Activated naive CD4-positive, alpha-beta T cell treated with anti-CD3 and anti-CD28 coated beads, Interleukin-2, amount 10 ng/mL, durations not matched to agents 7 days and 5 days (primary cell): ENCODE measurements around the gene TBC1D22A.

ENCODE experiments used
- CTCF ChIA-PET: fragments of 350-600 bp; sonication (Branson Sonifier 250); formaldehyde crosslinking; loops from one replicate; lab custom pipeline; 2021; ENCODE audit warnings: antibody characterized with exemption; lab: Charles Lee
- DNase-seq: peaks from one replicate; pipeline ENCODE4 v3.0.0-alpha.2; 2020
- H3K27ac Mint-ChIP-seq: one replicate; pipeline ENCODE4 v1.8.0; 2021; ENCODE audit warnings: mild to moderate bottlenecking, moderate library complexity, mixed read lengths
- H3K27me3 Mint-ChIP-seq: one replicate; pipeline ENCODE4 v1.8.0; 2021; ENCODE audit warnings: mild to moderate bottlenecking, mixed read lengths
- H3K36me3 Mint-ChIP-seq: one replicate; pipeline ENCODE4 v1.8.0; 2021; ENCODE audit warnings: mixed read lengths
- H3K4me1 Mint-ChIP-seq: one replicate; pipeline ENCODE4 v1.8.0; 2021; ENCODE audit warnings: mixed read lengths
- H3K4me3 Mint-ChIP-seq: one replicate; pipeline ENCODE4 v1.8.0; 2021; ENCODE audit warnings: mild to moderate bottlenecking, moderate library complexity, mixed read lengths
- H3K9me3 Mint-ChIP-seq: one replicate; pipeline ENCODE4 v1.8.0; 2021; ENCODE audit warnings: mixed read lengths

TBC1D22A gene

GRCh38 chr22:47192651-47193437 is 430.4 kb downstream of the TBC1D22A start:
- Mint-ChIP-seq H3K36me3 (no peaks in the 10 kb centered on the region), H3K27me3 (no peaks in the 10 kb centered on the region), H3K27ac (no peak overlapping the region), H3K9me3 (no peaks in the 10 kb centered on the region), H3K4me3 (no peak overlapping the region), H3K4me1 (no peaks in the 10 kb centered on the region)
- CTCF ChIA-PET = no interaction called here
- no peak for DNase-seq

GRCh38 chr22:47193606-47194329 is 431.3 kb downstream of the TBC1D22A start:
- no peak for DNase-seq
- Mint-ChIP-seq H3K4me1 (no peaks in the 10 kb centered on the region), H3K4me3 (no peak overlapping the region), H3K36me3 (no peaks in the 10 kb centered on the region), H3K9me3 (no peaks in the 10 kb centered on the region), H3K27me3 (no peaks in the 10 kb centered on the region), H3K27ac (no peak overlapping the region)
- CTCF ChIA-PET = no interaction called here

GRCh38 chr22:47194476-47195155 is 432.2 kb downstream of the TBC1D22A start:
- no peaks in the 10 kb centered on the region for H3K9me3 Mint-ChIP-seq
- CTCF ChIA-PET = interaction anchor here (1.4 kb wide), 1 partner anchor 19 kb away, joined by 3 read pairs; no protein-coding TSS in a partner anchor
- H3K27me3 Mint-ChIP-seq = no peaks in the 10 kb centered on the region
- no peaks in the 10 kb centered on the region for H3K4me1 Mint-ChIP-seq
- no peak overlapping the region for H3K27ac Mint-ChIP-seq
- no peaks in the 10 kb centered on the region for H3K36me3 Mint-ChIP-seq
- H3K4me3 Mint-ChIP-seq = no peak overlapping the region
- no peak for DNase-seq

- Mint-ChIP-seq H3K4me1 (no peaks in the 10 kb centered on the region), H3K27ac (no peak overlapping the region), H3K4me3 (no peak overlapping the region), H3K36me3 (no peaks in the 10 kb centered on the region), H3K27me3 (no peaks in the 10 kb centered on the region), H3K9me3 (no peaks in the 10 kb centered on the region)
- no peak for DNase-seq
- CTCF ChIA-PET = interaction anchor here (1.4 kb wide), 1 partner anchor 18 kb away, joined by 3 read pairs; no protein-coding TSS in a partner anchor
These were observed 432.7 kb downstream of the TBC1D22A start for GRCh38 chr22:47195156-47195483.

GRCh38 chr22:47195484-47196165 is 433.2 kb downstream of the TBC1D22A start:
- Mint-ChIP-seq H3K27me3 (no peaks in the 10 kb centered on the region), H3K9me3 (no peaks in the 10 kb centered on the region), H3K4me1 (no peaks in the 10 kb centered on the region), H3K36me3 (no peaks in the 10 kb centered on the region), H3K27ac (no peak overlapping the region), H3K4me3 (no peak overlapping the region)
- no peak for DNase-seq
- CTCF ChIA-PET = interaction anchor here (1.4 kb wide), 1 partner anchor 18 kb away, joined by 3 read pairs; no protein-coding TSS in a partner anchor

GRCh38 chr22:47196166-47196849 is 433.9 kb downstream of the TBC1D22A start:
- Mint-ChIP-seq H3K4me1 (no peaks in the 10 kb centered on the region), H3K36me3 (no peaks in the 10 kb centered on the region), H3K27me3 (no peaks in the 10 kb centered on the region), H3K27ac (no peak overlapping the region), H3K9me3 (no peaks in the 10 kb centered on the region), H3K4me3 (no peak overlapping the region)
- CTCF ChIA-PET = interaction anchor here (1.4 kb wide), 1 partner anchor 17 kb away, joined by 3 read pairs; no protein-coding TSS in a partner anchor
- no peak for DNase-seq

- Mint-ChIP-seq H3K36me3 (no peaks in the 10 kb centered on the region), H3K27me3 (no peaks in the 10 kb centered on the region)
These were observed 434.7 kb downstream of the TBC1D22A start for GRCh38 chr22:47196881-47197772.

GRCh38 chr22:47197773-47198500 is 435.5 kb downstream of the TBC1D22A start:
- CTCF ChIA-PET = no interaction called here
- DNase-seq = no peak
- no peaks in the 10 kb centered on the region for H3K4me1 Mint-ChIP-seq

More at GRCh38 chr22:47196881-47197772, 434.7 kb downstream of the TBC1D22A start:
- Mint-ChIP-seq H3K9me3 (no peaks in the 10 kb centered on the region), H3K4me1 (no peaks in the 10 kb centered on the region), H3K4me3 (no peak overlapping the region), H3K27ac (no peak overlapping the region)
- no peak for DNase-seq
- CTCF ChIA-PET = no interaction called here

GRCh38 chr22:47198801-47199251 is 436.4 kb downstream of the TBC1D22A start:
- Mint-ChIP-seq H3K36me3 (no peaks in the 10 kb centered on the region), H3K27me3 (no peaks in the 10 kb centered on the region), H3K27ac (no peak overlapping the region), H3K4me1 (no peaks in the 10 kb centered on the region), H3K9me3 (no peaks in the 10 kb centered on the region), H3K4me3 (no peak overlapping the region)
- DNase-seq = no peak
- CTCF ChIA-PET = no interaction called here

More at GRCh38 chr22:47197773-47198500, 435.5 kb downstream of the TBC1D22A start:
- Mint-ChIP-seq H3K27me3 (no peaks in the 10 kb centered on the region), H3K9me3 (no peaks in the 10 kb centered on the region), H3K36me3 (no peaks in the 10 kb centered on the region), H3K27ac (no peak overlapping the region), H3K4me3 (no peak overlapping the region)

- Mint-ChIP-seq H3K4me1 (no peaks in the 10 kb centered on the region), H3K9me3 (no peaks in the 10 kb centered on the region), H3K27ac (no peak overlapping the region), H3K4me3 (no peak overlapping the region), H3K36me3 (no peaks in the 10 kb centered on the region), H3K27me3 (no peaks in the 10 kb centered on the region)
- CTCF ChIA-PET = no interaction called here
- DNase-seq = no peak
These were observed 437.0 kb downstream of the TBC1D22A start for GRCh38 chr22:47199261-47199978.

- Mint-ChIP-seq H3K27ac (no peak overlapping the region), H3K9me3 (no peaks in the 10 kb centered on the region), H3K27me3 (no peaks in the 10 kb centered on the region), H3K4me1 (no peaks in the 10 kb centered on the region), H3K4me3 (no peak overlapping the region), H3K36me3 (no peaks in the 10 kb centered on the region)
- no peak for DNase-seq
- CTCF ChIA-PET = no interaction called here
These were observed 437.5 kb downstream of the TBC1D22A start for GRCh38 chr22:47199979-47200272.
